Fibroblast of mammary gland (primary cell): ENCODE results near the gene CERCAM.

Experiments used
- DNase-seq: peaks from one replicate; pipeline ENCODE4 v3.0.0-alpha.2; 2010; ENCODE audit warnings: low read depth
- H3K4me3 ChIP-seq: 2 replicates; pipeline ENCODE4 v1.5.1; 2011; ENCODE audit warnings: low read depth, mild to moderate bottlenecking, low read length, moderate library complexity; ENCODE audit not compliant: control insufficient read depth
- CTCF ChIP-seq: conservative IDR thresholded peaks from 2 replicates; pipeline ENCODE4 v1.5.1; 2011; ENCODE audit warnings: low read depth, low read length, inconsistent platforms; ENCODE audit not compliant: control insufficient read depth, insufficient read depth

CERCAM gene

DNA sequence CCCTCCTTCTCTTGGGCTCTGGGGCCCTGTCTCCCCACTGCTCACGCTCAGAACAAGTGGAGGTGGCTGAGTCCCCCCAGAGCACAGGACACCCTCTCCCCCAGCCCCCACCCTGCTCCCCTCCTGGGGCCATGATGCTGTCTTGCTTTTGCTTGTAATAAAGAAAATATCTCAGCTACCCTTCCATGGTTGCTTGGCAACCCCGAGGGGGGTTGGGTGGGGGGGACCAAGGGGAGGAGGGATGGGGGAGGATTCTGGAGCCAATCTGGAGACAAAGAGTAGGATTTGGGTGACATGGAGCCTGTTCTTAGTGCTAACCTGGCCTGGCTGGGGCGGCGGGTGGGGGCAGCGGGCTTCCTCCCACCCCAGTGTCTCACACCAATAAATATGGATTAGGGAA, 16.1 kb upstream of the CERCAM start:
- no peak for DNase-seq
- no peak for TF ChIP-seq CTCF
- no peak overlapping the region for H3K4me3 ChIP-seq

DNA sequence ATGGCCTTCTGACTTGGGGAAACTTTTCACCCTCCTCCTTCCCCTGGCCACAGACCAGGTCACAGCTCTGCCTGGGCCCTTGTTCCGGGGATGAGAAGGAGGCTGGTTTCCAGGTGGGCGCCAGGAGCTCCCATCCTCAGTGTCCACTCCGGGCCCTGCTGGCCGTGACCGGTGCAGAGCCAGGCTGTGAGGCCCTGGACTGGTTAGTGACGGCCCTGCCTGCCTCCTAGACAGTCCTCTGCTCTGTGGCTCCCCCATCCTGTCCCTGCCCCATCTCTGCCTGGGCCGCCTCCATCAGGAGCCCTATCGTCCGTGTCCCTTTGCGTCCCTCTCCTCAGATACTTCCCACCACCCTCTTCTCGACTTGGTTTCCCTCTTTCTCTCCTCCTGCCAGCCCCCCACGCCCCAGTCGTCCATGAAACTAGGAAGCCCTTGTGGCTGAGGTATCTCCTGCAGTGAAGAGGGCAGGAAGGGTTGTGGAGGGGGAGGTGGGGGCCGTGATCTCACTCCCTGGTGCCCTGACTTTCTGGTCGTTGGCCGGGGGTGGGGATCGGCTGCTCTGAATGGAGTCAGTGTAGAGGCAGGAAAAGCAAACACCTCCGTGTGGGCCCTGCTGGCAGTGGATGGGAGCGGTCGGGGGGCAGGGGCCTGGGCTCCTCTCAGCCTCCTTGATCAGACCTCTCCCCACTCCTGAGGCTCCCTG, 15.4 kb upstream of the CERCAM start:
- TF ChIP-seq CTCF, result no peak
- no peak overlapping the region for H3K4me3 ChIP-seq
- DNase-seq, result no peak

GRCh38 chr9:128405780-128406171, 14.9 kb upstream of the CERCAM start:
- TF ChIP-seq CTCF, result no peak
- H3K4me3 ChIP-seq, result no peak overlapping the region
- DNase-seq, result no peak

GRCh38 chr9:128406848-128407391, 13.7 kb upstream of the CERCAM start:
- TF ChIP-seq CTCF, result no peak
- no peak overlapping the region for H3K4me3 ChIP-seq
- DNase-seq, result peak; percentile 38

- TF ChIP-seq CTCF, result no peak
- DNase-seq, result no peak
- H3K4me3 ChIP-seq, result no peak overlapping the region
These were observed 11.7 kb upstream of the CERCAM start for GRCh38 chr9:128408963-128409431.

- DNase-seq, result no peak
- no peak for TF ChIP-seq CTCF
- H3K4me3 ChIP-seq, result no peak overlapping the region
These were observed 11.2 kb upstream of the CERCAM start for GRCh38 chr9:128409450-128409849.
